HG02798 (cell line): ENCODE measurements around the gene MRC2.
A peak's percentile ranks its signal among the peaks of the same experiment; 100 is the strongest.
"Not testable (repeated sequence)": the region's sequence is repeated elsewhere in the genome, so short reads cannot be mapped to it uniquely, and the experiment has no call there.

ENCODE experiments used
- ATAC-seq: cut with Tn5 transposase; IDR thresholded peaks from one replicate; pipeline ENCODE4 v1.9.1; 2021; ENCODE audit warnings: mild to moderate bottlenecking; ENCODE audit not compliant: unreplicated experiment, poor library complexity

Gene MRC2

GRCh38 chr17:62696726-62697490 lies 69.4 kb downstream of the MRC2 start:
- ATAC-seq: no peak

DNA sequence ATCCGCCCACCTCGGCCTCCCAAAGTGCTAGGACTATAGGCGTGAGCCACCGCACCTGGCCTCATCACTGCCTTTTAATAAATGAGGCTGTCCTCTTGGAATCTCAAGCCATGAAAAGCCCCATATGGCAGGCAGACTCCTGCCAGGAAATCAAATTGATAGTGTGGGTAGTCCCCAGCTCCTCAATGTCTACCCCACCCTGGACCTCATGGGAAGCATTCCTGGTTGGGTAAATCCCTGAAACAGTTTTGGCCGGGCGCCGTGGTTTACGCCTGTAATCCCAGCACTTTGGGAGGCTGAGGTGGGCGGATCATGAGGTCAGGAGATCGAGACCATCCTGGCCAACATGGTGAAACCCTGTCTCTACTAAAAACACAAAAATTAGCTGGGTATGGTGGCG lies 71.0 kb downstream of the MRC2 start:
- not testable (repeated sequence) for ATAC-seq

- no peak for ATAC-seq
Measured at GRCh38 chr17:62700964-62701705, 73.7 kb downstream of the MRC2 start.

- no peak for ATAC-seq
Measured at GRCh38 chr17:62701706-62702085, 74.2 kb downstream of the MRC2 start.

- no peak for ATAC-seq
Measured at GRCh38 chr17:62702746-62703260, 75.3 kb downstream of the MRC2 start.

GRCh38 chr17:62703261-62703775 lies 75.8 kb downstream of the MRC2 start:
- ATAC-seq: no peak

- ATAC-seq: peak; percentile 87
Measured at GRCh38 chr17:62703776-62704380, 76.4 kb downstream of the MRC2 start.

DNA sequence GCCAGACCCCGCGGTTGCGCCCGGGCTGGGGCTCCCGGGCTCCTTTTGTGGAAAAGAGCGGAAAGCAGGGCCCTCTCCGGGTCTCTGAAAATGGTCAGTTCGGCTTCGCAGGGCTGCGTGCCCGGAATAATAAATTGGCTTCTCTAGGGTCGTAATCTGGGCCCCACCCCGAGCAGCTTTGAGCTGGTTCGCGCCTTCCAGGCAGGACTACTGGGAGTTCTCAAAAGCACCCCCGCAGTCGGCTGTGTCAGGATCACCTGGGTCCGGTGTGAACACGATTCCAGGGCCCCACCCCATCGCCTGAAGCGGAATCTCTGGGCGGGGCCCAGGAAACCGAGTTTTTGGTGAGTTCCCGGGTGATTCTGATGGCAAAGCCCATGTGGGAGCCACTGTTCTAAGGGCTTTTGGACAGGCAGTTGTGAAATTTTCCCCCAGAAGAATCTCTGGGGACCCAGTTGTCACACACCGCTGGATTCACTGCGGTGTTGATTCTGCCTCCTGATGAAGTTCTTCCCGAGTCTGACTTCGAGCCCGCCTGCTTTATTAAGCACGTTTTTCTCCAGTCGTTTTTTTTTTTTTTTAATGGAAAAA lies 77.0 kb downstream of the MRC2 start:
- no peak for ATAC-seq

DNA sequence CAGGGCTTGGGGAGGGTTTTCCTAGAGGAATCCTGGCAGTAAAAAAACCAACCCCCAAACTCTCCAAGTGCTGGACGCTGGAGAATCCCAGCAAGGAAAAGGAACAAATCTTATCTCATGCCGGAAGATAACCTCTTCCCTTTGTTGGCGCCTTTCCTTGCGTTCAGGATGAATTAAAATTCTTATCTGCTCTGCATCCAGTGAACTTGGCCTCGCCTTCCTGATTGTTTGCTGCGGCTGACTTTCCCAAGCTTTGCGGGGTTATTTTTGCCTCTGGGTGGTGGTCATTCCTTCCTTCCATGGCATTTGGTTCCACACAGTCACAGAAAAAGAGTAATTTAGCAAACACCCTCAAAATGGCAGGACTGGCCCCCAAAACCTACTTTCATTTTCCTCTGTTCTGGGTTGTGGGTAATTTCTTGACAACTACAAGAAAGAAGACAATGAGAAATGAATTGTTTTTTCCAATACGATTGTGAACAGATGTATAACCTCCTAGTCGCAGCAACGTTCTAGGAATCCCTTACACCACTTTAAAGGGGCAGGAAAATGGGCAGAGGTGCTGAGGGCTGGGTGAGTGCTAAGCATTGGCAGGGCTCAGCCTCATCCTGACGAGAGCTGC lies 77.8 kb downstream of the MRC2 start:
- ATAC-seq: no peak

DNA sequence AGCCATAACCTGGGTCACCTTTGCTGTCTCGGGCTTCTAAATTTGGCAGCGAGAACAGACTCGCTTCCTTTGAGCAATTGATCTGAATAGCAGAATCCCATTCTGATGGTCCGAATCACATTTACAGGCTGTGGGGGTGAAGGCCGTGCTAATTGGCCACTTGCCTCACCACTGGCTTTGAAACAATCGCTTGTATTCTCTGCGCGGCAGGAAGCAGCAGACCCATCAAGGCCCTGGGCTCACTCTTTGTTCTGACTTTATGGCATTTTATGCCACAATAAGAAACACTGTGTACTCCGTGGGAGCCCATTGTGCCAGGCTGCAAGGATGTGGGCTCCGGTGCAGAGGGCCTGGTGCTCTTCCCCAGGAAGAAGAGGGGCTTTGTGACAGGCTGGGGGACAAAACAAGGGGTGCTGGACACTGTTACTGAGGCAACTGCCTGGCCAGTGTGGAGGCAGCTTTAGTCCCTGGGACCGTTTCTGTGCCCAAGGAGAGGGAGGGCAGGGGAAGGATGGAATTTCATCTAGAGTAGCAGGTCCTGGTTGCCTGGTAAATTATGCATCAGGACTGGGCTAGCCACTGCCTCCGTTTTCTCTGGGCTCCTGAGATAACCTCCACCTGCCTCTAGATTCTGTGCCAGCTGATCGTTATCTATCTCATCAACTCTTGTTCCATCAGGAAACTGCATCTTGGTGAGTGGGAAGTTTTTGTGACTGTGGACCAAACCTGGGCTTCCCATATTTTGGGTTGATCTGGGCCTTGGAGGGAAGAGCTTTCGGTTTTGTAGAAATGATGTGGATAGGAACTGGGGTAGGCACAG lies 78.5 kb downstream of the MRC2 start:
- no peak for ATAC-seq

GRCh38 chr17:62706598-62707424 lies 79.3 kb downstream of the MRC2 start:
- ATAC-seq: no peak

- ATAC-seq: no peak
Measured at GRCh38 chr17:62707425-62707739, 79.9 kb downstream of the MRC2 start.

DNA sequence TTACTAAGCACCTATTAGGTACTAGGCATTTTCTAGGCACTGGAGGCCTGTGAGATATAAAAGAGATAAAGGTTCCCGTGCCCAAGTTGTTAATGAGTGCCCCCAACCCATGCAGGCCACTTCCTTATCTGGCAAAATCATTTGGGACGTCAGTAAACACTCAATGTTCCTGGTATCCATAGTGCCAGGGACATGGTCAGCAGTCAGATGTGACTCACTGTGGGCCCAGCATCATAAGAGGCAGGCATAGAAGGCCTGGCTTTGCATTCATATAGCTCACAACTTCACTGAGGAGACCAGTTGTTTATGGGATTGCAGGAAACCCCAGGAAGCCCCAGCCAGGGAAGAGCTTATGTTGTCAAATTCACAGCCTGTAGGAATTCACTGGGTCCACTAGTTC lies 81.1 kb downstream of the MRC2 start:
- no peak for ATAC-seq

- ATAC-seq: no peak
Measured at GRCh38 chr17:62712171-62712581, 84.7 kb downstream of the MRC2 start.

- ATAC-seq: no peak
Measured at GRCh38 chr17:62713086-62713881, 85.8 kb downstream of the MRC2 start.

DNA sequence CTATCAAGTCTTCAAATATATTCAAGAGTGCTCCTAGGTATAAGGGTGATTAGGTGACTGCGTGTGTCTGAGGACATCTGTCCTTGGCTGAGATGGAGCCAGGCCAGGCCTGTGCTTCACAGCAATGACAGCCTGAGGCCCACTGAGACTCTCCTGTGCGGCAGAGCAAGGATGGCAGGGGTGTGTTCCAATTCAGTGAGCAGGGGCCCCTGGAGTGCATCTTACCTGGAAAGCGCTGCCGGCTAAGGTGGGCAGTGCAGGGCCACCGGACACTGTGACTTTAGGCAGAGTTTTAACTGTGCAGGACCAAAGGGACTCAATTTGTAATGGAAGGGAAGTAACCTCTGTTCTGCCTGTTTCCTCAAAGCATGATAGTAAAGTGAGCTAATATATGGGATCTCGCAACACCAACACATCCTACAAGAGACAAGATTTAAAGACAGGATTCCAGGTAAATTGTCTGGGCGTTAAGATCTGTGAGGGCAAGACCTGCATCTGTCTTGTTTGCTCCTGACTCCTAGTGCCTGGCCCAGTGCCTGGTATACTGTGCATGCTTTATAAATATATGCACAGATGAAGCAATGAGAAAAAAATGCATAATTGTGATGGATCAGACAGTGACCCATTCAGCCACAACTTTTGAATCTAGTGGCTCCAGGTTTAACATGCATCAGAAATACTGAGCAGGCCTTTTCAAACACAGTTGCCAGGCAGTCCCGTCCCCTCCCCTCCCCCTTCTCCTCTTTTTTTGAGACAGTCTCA lies 86.7 kb downstream of the MRC2 start:
- no peak for ATAC-seq

GRCh38 chr17:62715882-62716390 lies 88.5 kb downstream of the MRC2 start:
- no peak for ATAC-seq
